ENCODE results near the gene PRKAR1A.
"Not testable (repeated sequence)": the region's sequence is repeated elsewhere in the genome, so short reads cannot be mapped to it uniquely, and the experiment has no call there.

PRKAR1A gene

GRCh38 chr17:68579194-68579927, 67.1 kb downstream of the PRKAR1A start:
- no peak for DNase-seq (ENCODE audit: low spot score)

GRCh38 chr17:68580236-68580770, 68.1 kb downstream of the PRKAR1A start:
- DNase-seq (ENCODE audit: low spot score): no peak

- no peak for DNase-seq (ENCODE audit: low spot score)
Measured at GRCh38 chr17:68581863-68582645, 69.8 kb downstream of the PRKAR1A start.

GRCh38 chr17:68582867-68583266, 70.6 kb downstream of the PRKAR1A start:
- DNase-seq (ENCODE audit: low spot score): not testable (repeated sequence)

GRCh38 chr17:68584581-68585303, 72.5 kb downstream of the PRKAR1A start:
- DNase-seq (ENCODE audit: low spot score): peak; percentile 40

GRCh38 chr17:68585643-68586042, 73.4 kb downstream of the PRKAR1A start:
- no peak for DNase-seq (ENCODE audit: low spot score)

- DNase-seq (ENCODE audit: low spot score): no peak
Measured at GRCh38 chr17:68587026-68587425, 74.8 kb downstream of the PRKAR1A start.

- DNase-seq (ENCODE audit: low spot score): no peak
Measured at GRCh38 chr17:68587847-68588246, 75.6 kb downstream of the PRKAR1A start.

GRCh38 chr17:68588362-68588761, 76.1 kb downstream of the PRKAR1A start:
- DNase-seq (ENCODE audit: low spot score): no peak

GRCh38 chr17:68589086-68589485, 76.9 kb downstream of the PRKAR1A start:
- DNase-seq (ENCODE audit: low spot score): no peak

GRCh38 chr17:68591583-68591982, 79.4 kb downstream of the PRKAR1A start:
- no peak for DNase-seq (ENCODE audit: low spot score)

- no peak for DNase-seq (ENCODE audit: low spot score)
Measured at GRCh38 chr17:68592009-68592408, 79.8 kb downstream of the PRKAR1A start.

- no peak for DNase-seq (ENCODE audit: low spot score)
Measured at GRCh38 chr17:68592682-68593641, 80.7 kb downstream of the PRKAR1A start.

GRCh38 chr17:68594552-68594951, 82.3 kb downstream of the PRKAR1A start:
- DNase-seq (ENCODE audit: low spot score): no peak

GRCh38 chr17:68595496-68595895, 83.3 kb downstream of the PRKAR1A start:
- DNase-seq (ENCODE audit: low spot score): no peak

GRCh38 chr17:68595986-68596385, 83.8 kb downstream of the PRKAR1A start:
- DNase-seq (ENCODE audit: low spot score): no peak

GRCh38 chr17:68596411-68596945, 84.2 kb downstream of the PRKAR1A start:
- DNase-seq (ENCODE audit: low spot score): no peak

GRCh38 chr17:68598074-68598473, 85.8 kb downstream of the PRKAR1A start:
- DNase-seq (ENCODE audit: low spot score): no peak

- DNase-seq (ENCODE audit: low spot score): no peak
Measured at GRCh38 chr17:68598545-68598961, 86.3 kb downstream of the PRKAR1A start.

- peak; percentile 22 for DNase-seq (ENCODE audit: low spot score)
Measured at GRCh38 chr17:68599091-68599490, 86.9 kb downstream of the PRKAR1A start.

GRCh38 chr17:68599552-68600066, 87.4 kb downstream of the PRKAR1A start:
- DNase-seq (ENCODE audit: low spot score): no peak
